Vagina (tissue), 2 donors: ENCODE data around the gene LYPD3.

Experiments used
- CTCF ChIP-seq, 3 experiments: fragments of 450-650 bp in 2 of 3; fragments of 200-600 bp in 1 of 3; sonication (generic) in 1 of 3; IDR thresholded peaks; one replicate each; pipeline ENCODE4 v1.5.1; 2017 to 2019; ENCODE audit warnings: antibody characterized with exemption in 3 of 3, mild to moderate bottlenecking in 2 of 3, moderate library complexity in 2 of 3
- POLR2A ChIP-seq, 2 donors: fragments of 450-650 bp; IDR thresholded peaks; one replicate each; pipeline ENCODE4 v1.6.1; 2017; ENCODE audit warnings: antibody characterized with exemption in 2 of 2, mild to moderate bottlenecking in 2 of 2, moderate library complexity in 2 of 2

- TF ChIP-seq CTCF (IDR thresholded peaks at IDR 0.05) (no peak), POLR2A (IDR thresholded peaks at IDR 0.05) (no peak)
Observed at GRCh38 chr19:43510713-43511112, 45.3 kb upstream of the LYPD3 start.
